ENCODE data around the gene TBX1.

TBX1 gene

GRCh38 chr22:19807161-19807913, 46.8 kb downstream of the TBX1 start:
- DNase-seq (ENCODE audit: low read depth in 1 of 2, low spot score in 1 of 2): no peak
- Histone ChIP-seq H3K27ac (replicated peaks) (no peak overlapping the region), H3K4me3 (replicated peaks; ENCODE audit: insufficient read depth, low read length) (no peak overlapping the region), H3K27me3 (ENCODE audit: insufficient read depth, poor library complexity, severe bottlenecking) (no peaks in the 10 kb centered on the region)
- TF ChIP-seq CTCF (IDR thresholded peaks at IDR 0.05; ENCODE audit: insufficient read depth, low read length) (no peak), SPI1 (IDR thresholded peaks at IDR 0.05; ENCODE audit: borderline replicate concordance, low read depth) (no peak), GABPA (IDR thresholded peaks at IDR 0.05; ENCODE audit: low read depth) (no peak), REST (IDR thresholded peaks at IDR 0.05; ENCODE audit: insufficient replicate concordance, low read depth) (no peak), POLR2AphosphoS5 (IDR thresholded peaks at IDR 0.05; ENCODE audit: low read depth) (no peak)

DNA sequence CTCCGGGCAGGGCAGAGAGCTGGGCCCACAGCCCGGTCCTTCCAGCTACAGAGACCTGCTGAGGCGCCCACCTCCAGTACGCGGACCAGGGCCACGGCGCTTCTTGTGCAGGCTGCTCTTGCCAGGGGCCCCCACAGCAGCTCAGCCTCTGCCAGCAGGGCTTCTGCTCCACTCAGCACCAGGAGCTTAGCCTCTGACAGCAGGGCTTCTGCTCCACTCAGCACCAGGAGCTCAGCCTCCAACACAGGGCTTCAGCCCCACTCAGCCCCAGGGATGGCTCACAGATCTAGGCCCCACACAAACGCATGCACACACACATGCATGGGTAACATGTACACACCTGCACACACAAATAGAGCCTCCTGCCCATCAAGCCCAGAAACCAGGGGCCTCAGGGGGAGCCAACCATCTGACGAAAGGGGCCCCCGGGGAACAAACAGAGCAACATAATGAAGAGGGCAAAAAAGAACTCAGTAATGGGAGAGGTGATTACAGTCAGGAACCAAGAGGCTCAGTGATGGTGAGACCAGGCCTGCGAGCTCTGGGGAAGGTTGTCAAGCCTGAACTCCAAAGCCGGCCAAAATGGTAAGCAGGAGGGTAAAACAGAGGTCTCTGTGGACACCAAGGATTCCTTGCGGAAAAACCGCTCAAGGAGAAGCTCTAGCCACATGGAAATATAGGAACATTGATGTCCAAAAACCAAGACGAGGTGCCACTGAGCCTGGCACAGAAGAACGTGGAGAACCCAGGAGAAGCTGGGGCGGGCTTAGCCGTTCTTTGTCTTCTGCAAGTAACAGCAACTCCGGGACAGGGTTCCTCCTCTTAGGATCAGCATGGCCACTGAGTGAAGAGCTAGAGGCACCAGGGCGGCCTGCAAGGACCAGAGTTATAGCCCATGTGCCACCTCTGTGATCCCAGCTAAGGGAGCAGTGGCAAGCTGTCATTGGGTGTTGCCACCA, 47.6 kb downstream of the TBX1 start:
- Histone ChIP-seq H3K27me3 (ENCODE audit: insufficient read depth, poor library complexity, severe bottlenecking) (no peaks in the 10 kb centered on the region), H3K27ac (replicated peaks) (no peak overlapping the region), H3K4me3 (replicated peaks; ENCODE audit: insufficient read depth, low read length) (no peak overlapping the region)
- DNase-seq (ENCODE audit: low read depth in 1 of 2, low spot score in 1 of 2): no peak
- TF ChIP-seq REST (IDR thresholded peaks at IDR 0.05; ENCODE audit: insufficient replicate concordance, low read depth) (no peak), GABPA (IDR thresholded peaks at IDR 0.05; ENCODE audit: low read depth) (no peak), SPI1 (IDR thresholded peaks at IDR 0.05; ENCODE audit: borderline replicate concordance, low read depth) (no peak), CTCF (IDR thresholded peaks at IDR 0.05; ENCODE audit: insufficient read depth, low read length) (no peak), POLR2AphosphoS5 (IDR thresholded peaks at IDR 0.05; ENCODE audit: low read depth) (no peak)

DNA sequence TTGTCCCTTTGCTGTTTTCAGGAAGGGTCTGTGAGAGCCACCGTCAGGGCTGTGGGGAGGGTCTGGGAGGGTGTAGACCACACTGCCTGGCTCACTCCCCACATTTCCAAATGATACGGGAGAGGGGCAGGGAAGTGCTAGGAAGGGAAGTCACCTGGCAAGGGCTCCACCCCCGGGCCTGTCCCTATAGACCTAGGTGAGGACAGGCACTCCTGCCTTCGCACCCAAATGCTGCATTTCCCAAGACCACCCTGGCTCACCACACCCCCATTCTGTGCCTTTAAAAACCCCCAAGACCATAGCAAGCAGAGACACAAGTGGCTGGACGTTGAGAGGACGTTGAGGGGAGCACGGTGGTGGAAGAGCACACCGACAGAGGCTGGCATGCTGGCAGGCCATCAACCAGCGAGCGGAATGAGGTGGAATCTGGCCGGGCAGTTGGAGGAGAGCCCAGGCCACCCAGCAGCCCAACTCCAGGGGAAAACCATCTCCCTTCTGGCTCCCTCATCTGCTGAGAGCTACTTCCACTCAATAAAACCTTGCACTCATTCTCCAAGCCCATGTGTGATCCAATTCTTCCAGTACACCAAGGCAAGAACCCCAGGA, 48.4 kb downstream of the TBX1 start:
- H3K27me3 ChIP-seq (ENCODE audit: insufficient read depth, poor library complexity, severe bottlenecking): no peaks in the 10 kb centered on the region
- no peak for TF ChIP-seq POLR2AphosphoS5 (IDR thresholded peaks at IDR 0.05; ENCODE audit: low read depth)
- no peak for TF ChIP-seq GABPA (IDR thresholded peaks at IDR 0.05; ENCODE audit: low read depth)
- no peak for TF ChIP-seq CTCF (IDR thresholded peaks at IDR 0.05; ENCODE audit: insufficient read depth, low read length)
- no peak for TF ChIP-seq SPI1 (IDR thresholded peaks at IDR 0.05; ENCODE audit: borderline replicate concordance, low read depth)
- no peak for TF ChIP-seq REST (IDR thresholded peaks at IDR 0.05; ENCODE audit: insufficient replicate concordance, low read depth)
- no peak for DNase-seq (ENCODE audit: low read depth in 1 of 2, low spot score in 1 of 2)
- no peak overlapping the region for H3K27ac ChIP-seq (replicated peaks)
- no peak overlapping the region for H3K4me3 ChIP-seq (replicated peaks; ENCODE audit: insufficient read depth, low read length)

All from HL-60 (cell line).